Tibial nerve (tissue), 4 donors: Measurements from ENCODE around the gene RNF149. TPM values are rescaled to one million over a fixed set of nuclear protein-coding genes. Genes with fewer than 3 reads are reported as not detected.

Source experiments
- DNase-seq, 2 donors: peaks; one replicate each; pipeline ENCODE4 v3.0.0-alpha.2; 2019; ENCODE audit warnings: low spot score in 2 of 2
- H3K27ac ChIP-seq, 4 donors: fragments of 200-600 bp; sonication (generic) in 3 of 4; one replicate each; pipeline ENCODE4 v1.5.1; 2017 to 2019; ENCODE audit warnings: mild to moderate bottlenecking in 1 of 4
- H3K27me3 ChIP-seq, 2 donors: fragments of 200-600 bp; sonication (generic) in 1 of 2; one replicate each; pipeline versions ENCODE4 v1.5.1 to v1.6.0; 2017 to 2019
- H3K36me3 ChIP-seq, 3 donors: fragments of 200-600 bp; sonication (generic); one replicate each; pipeline ENCODE4 v1.5.1; 2018 to 2019
- H3K4me1 ChIP-seq, 4 donors: fragments of 200-600 bp; sonication (generic) in 3 of 4; one replicate each; pipeline ENCODE4 v1.5.1; 2017 to 2019
- H3K4me3 ChIP-seq, 4 donors: fragments of 200-600 bp; sonication (generic) in 3 of 4; one replicate each; pipeline ENCODE4 v1.5.1; 2017 to 2019; ENCODE audit warnings: mild to moderate bottlenecking in 1 of 4, moderate library complexity in 1 of 4
- H3K9me3 ChIP-seq, 4 donors: fragments of 200-600 bp; sonication (generic) in 3 of 4; one replicate each; pipeline ENCODE4 v1.5.1; 2017 to 2019
- EP300 ChIP-seq, 2 donors: sonication (generic); formaldehyde crosslinking; IDR thresholded peaks; one replicate each; pipeline ENCODE4 v1.6.1; 2017; ENCODE audit warnings: antibody characterized with exemption in 2 of 2, mild to moderate bottlenecking in 1 of 2
- POLR2A ChIP-seq, 2 donors: fragments of 450-650 bp; IDR thresholded peaks; one replicate each; pipeline ENCODE4 v1.6.1; 2017; ENCODE audit warnings: antibody characterized with exemption in 2 of 2, mild to moderate bottlenecking in 2 of 2, moderate library complexity in 2 of 2
- WGBS, 2 donors: methylation state at CpG; one replicate each; pipeline ENCODE4 v1.1.5; 2018; 5-methylcytosine and 5-hydroxymethylcytosine counted together
- total RNA-seq, 4 donors: library from RNA; depleted of rRNA; stranded (reverse); fragments of >200 nt; gene quantifications; one replicate each; pipeline ENCODE4 v1.1.0, GENCODE V29; 2016
- TF ChIP-seq, protein P1 (sequence below), 5 experiments: fragments of 200-600 bp in 3 of 5; fragments of 450-650 bp in 2 of 5; sonication (generic) in 3 of 5; IDR thresholded peaks; one replicate each; pipeline ENCODE4 v1.5.1; 2016 to 2019; ENCODE audit warnings: antibody characterized with exemption in 5 of 5, mild to moderate bottlenecking in 3 of 5, moderate library complexity in 2 of 5

RNF149 gene
- total RNA-seq, 4 donors from 2014 or later = 61.0 to 108 (median 67.3) TPM

DNA sequence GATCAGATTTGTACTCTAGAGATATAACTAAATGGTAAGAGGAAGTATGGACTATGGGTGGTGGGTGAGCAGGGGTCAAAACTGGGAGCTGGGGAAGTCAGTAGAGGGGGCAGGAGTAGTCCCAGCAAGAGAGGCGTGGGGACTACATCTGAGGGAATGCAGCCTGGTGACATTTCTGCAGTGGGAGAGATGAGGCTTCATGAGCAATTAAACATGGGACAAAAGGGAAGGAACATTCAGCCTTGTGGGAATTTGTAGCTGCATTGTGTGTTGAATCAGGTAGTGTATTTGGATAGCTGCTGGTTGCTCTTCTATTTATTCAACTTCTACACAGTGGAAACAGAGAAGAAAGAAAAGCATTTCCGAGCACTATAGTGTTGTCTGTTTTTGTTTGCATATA, 52.2 kb downstream of the RNF149 start:
- WGBS, 2 donors = 90 to 94% methylated on average over 2 of the region's 2 CpGs
- peaks cover 7 to 39% (median 21%) of the 10 kb centered on the region in 4 donors for H3K4me1 ChIP-seq

DNA sequence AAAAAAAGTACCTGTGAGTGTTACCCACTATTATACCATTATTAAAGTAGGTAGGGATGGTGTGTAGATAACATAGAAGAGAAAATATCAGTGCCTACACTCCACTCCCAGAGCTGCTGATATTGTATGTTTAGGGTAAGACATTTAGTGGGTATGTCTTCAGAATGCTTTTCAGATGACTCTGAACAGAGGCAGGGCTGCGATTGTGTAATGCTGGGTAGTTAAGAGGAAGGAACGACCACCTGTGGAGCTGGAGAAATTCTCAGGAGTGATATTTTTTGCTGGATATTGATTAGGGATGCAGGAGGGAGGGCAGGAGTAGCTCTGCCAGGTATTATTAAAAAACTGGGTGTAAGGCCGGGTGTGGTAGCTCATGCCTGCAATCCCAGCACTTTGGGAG, 53.0 kb downstream of the RNF149 start:
- TF ChIP-seq EP300 (IDR thresholded peaks at IDR 0.05) (no peak), POLR2A (IDR thresholded peaks at IDR 0.05) (no peak)
- TF ChIP-seq, protein P1, sequence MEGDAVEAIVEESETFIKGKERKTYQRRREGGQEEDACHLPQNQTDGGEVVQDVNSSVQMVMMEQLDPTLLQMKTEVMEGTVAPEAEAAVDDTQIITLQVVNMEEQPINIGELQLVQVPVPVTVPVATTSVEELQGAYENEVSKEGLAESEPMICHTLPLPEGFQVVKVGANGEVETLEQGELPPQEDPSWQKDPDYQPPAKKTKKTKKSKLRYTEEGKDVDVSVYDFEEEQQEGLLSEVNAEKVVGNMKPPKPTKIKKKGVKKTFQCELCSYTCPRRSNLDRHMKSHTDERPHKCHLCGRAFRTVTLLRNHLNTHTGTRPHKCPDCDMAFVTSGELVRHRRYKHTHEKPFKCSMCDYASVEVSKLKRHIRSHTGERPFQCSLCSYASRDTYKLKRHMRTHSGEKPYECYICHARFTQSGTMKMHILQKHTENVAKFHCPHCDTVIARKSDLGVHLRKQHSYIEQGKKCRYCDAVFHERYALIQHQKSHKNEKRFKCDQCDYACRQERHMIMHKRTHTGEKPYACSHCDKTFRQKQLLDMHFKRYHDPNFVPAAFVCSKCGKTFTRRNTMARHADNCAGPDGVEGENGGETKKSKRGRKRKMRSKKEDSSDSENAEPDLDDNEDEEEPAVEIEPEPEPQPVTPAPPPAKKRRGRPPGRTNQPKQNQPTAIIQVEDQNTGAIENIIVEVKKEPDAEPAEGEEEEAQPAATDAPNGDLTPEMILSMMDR (IDR thresholded peaks at IDR 0.05) = no peak
- Histone ChIP-seq H3K36me3 (peaks cover 0 to 30% (median 0%) of the 10 kb centered on the region in 3 donors), H3K27me3 (no peaks in the 10 kb centered on the region), H3K9me3 (peaks cover 0 to 4% (median 0%) of the 10 kb centered on the region in 4 donors), H3K4me1 (peaks cover 7 to 39% (median 21%) of the 10 kb centered on the region in 4 donors), H3K4me3 (no peak overlapping the region), H3K27ac (no peak overlapping the region)
- 86 to 94% methylated on average over 3 of the region's 3 CpGs for WGBS, 2 donors
- DNase-seq = no peak

More for the DNA sequence above, 52.2 kb downstream of the RNF149 start:
- H3K9me3 ChIP-seq = peaks cover 0 to 4% (median 0%) of the 10 kb centered on the region in 4 donors
- no peak for TF ChIP-seq EP300 (IDR thresholded peaks at IDR 0.05)
- no peak for TF ChIP-seq POLR2A (IDR thresholded peaks at IDR 0.05)
- H3K27ac ChIP-seq = no peak overlapping the region
- H3K27me3 ChIP-seq = no peaks in the 10 kb centered on the region
- peaks cover 0 to 34% (median 0%) of the 10 kb centered on the region in 3 donors for H3K36me3 ChIP-seq
- no peak for DNase-seq
- H3K4me3 ChIP-seq = no peak overlapping the region

DNA sequence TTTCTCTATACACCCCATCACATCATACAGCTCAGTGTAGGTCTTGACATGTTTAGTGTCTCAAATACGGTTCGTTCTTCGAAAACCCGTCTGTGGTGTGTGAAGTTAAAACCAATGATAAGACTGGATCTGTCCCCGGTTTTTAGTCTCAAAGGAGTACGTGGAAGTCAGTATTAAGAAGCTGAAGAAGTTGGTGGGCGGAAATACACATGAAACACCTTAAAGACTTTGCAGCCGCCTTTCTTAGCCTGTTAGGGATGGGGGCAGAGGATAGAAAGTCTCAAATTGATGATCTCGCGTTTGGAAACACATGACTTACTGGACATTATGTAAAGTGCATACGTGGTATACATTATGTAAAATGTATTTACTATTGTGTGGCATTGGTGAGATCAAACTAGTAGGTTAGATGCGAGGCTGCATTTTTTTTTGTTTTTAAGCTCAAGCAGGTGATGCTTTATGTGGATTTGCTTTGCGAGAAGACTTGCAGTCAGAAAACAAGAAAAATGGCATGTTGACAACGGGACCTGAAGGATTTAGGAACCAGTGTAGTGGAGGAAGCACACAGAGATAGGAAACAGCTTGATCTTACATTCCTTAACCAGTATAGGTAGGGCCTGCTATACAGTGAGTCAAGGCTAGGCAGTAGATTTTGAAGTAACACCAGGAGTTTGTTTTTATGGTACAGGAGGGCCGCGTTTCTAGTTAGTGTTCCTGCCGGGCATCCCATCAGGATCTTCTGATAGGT, 54.6 kb downstream of the RNF149 start:
- H3K27ac ChIP-seq = peak overlapping the region in 2 of 4 donors; percentile 93 to 95
- peaks cover 0 to 1% (median 0%) of the 10 kb centered on the region in 4 donors for H3K9me3 ChIP-seq
- H3K36me3 ChIP-seq = peaks cover 0 to 19% (median 0%) of the 10 kb centered on the region in 3 donors
- TF ChIP-seq EP300 (IDR thresholded peaks at IDR 0.05) (no peak), POLR2A (IDR thresholded peaks at IDR 0.05) (no peak)
- TF ChIP-seq, protein P1 (IDR thresholded peaks at IDR 0.05) = no peak
- no peaks in the 10 kb centered on the region for H3K27me3 ChIP-seq
- peaks cover 7 to 39% (median 21%) of the 10 kb centered on the region in 4 donors for H3K4me1 ChIP-seq
- peak overlapping the region; percentile 61 to 100 (median 98) for H3K4me3 ChIP-seq
- DNase-seq = no peak
- WGBS, 2 donors = 30 to 32% methylated on average over 17 of the region's 17 CpGs

DNA sequence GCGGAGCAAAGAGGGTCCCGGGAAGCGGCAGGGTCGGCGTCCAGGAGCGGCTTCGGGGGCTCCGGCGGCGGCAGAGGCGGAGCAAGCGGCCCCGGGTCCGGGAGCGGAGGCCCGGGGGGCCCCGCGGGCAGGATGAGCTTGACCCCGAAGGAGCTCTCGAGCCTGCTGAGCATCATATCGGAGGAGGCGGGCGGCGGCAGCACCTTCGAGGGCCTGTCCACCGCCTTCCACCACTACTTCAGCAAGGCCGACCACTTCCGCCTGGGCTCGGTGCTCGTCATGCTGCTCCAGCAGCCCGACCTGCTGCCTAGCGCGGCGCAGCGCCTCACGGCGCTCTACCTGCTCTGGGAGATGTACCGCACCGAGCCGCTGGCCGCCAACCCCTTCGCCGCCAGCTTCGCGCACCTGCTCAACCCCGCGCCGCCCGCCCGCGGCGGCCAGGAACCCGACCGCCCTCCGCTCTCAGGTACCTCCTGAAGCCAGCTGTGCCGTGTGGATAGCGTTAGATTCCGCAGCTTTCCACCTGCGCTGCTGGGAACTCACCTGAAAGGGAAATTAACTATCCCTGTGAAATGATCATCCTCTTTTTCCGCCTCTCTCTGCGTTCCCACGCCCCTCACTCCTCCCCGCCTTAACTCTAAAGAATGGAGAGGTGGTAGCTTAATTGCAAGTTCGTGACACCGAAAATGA, 55.3 kb downstream of the RNF149 start:
- peak overlapping the region; percentile 61 to 100 (median 98) for H3K4me3 ChIP-seq
- H3K36me3 ChIP-seq = peaks cover 0 to 13% (median 0%) of the 10 kb centered on the region in 3 donors
- no peaks in the 10 kb centered on the region for H3K9me3 ChIP-seq
- 0% methylated on average over 29 to 64 of the region's 65 CpGs for WGBS, 2 donors
- H3K4me1 ChIP-seq = peaks cover 7 to 39% (median 21%) of the 10 kb centered on the region in 4 donors
- H3K27me3 ChIP-seq = no peaks in the 10 kb centered on the region
- peak overlapping the region; percentile 80 to 95 (median 91) for H3K27ac ChIP-seq
- DNase-seq = peak; percentile 23
- TF ChIP-seq, protein P1 (IDR thresholded peaks at IDR 0.05) = no peak
- TF ChIP-seq POLR2A (IDR thresholded peaks at IDR 0.05) = no peak
- TF ChIP-seq EP300 (IDR thresholded peaks at IDR 0.05) = no peak

DNA sequence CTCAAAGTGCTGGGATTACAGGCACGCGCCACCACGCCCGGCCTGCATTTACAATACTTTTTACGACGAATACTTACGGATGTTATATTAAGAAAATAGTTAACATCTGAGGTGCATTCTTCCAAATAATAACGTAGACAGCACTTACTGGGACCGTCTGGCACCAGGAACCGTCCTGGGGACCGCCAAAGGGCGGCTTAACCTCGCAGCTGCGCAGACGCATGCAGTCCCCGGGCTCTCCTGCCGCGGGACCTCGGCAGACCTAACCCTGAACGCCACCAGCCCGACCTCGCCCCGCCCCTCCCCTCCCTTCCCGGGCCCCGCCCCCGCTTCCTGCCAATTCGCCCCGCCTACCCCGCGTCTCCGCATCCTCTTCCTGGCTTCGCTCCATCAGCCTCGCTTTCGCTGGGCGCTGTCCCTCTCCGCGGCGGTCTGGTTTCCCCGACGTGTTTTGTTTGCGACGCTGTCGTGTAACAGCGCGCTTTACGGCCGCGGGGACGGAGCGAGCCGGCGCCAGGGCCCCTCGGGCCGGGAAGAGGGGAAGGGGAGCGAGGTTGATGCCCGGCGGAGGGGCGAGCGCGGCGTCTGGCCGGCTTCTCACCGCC, 56.0 kb downstream of the RNF149 start, which contains the start of gene CNOT11:
Gene CNOT11, plus strand, starts transcription at position 479 of the 605 bp plus-strand sequence. Its CDS starts 79 bp downstream, at position 558.
- no peaks in the 10 kb centered on the region for H3K9me3 ChIP-seq
- WGBS, 2 donors = 1% methylated on average over 27 to 55 of the region's 63 CpGs
- peaks cover 7 to 39% (median 21%) of the 10 kb centered on the region in 4 donors for H3K4me1 ChIP-seq
- H3K27me3 ChIP-seq = no peaks in the 10 kb centered on the region
- DNase-seq = peak; percentile 99 to 100
- peaks cover 0 to 7% (median 0%) of the 10 kb centered on the region in 3 donors for H3K36me3 ChIP-seq
- peak in 1 of 2 donors; percentile 95 for TF ChIP-seq EP300 (IDR thresholded peaks at IDR 0.05)
- TF ChIP-seq, protein P1 (IDR thresholded peaks at IDR 0.05) = peak in 1 of 5 experiments; percentile 22
- peak; percentile 40 to 66 for TF ChIP-seq POLR2A (IDR thresholded peaks at IDR 0.05)
- peak within 1 kb of the TSS; percentile 80 to 95 (median 91) for H3K27ac ChIP-seq
- peak within 1 kb of the TSS; percentile 61 to 100 (median 98) for H3K4me3 ChIP-seq
